Colonic mucosa (tissue), 4 donors: Measurements from ENCODE around the gene FHL1. TPM values are rescaled to one million over a fixed set of nuclear protein-coding genes. Genes with fewer than 3 reads are reported as not detected.
A peak's percentile ranks its signal among the peaks of the same experiment; 100 is the strongest.

Experiments used
- DNase-seq: peaks from one replicate; pipeline ENCODE4 v3.0.0-alpha.2; 2020
- H3K27ac ChIP-seq: fragments of 200-600 bp; one replicate; pipeline ENCODE4 v1.8.0; 2021
- H3K27me3 ChIP-seq: fragments of 200-600 bp; one replicate; pipeline ENCODE4 v1.8.0; 2021
- H3K36me3 ChIP-seq: fragments of 200-600 bp; one replicate; pipeline ENCODE4 v1.8.0; 2021
- H3K4me1 ChIP-seq: fragments of 200-600 bp; one replicate; pipeline ENCODE4 v1.8.0; 2021; ENCODE audit warnings: mild to moderate bottlenecking
- H3K4me3 ChIP-seq: fragments of 200-600 bp; one replicate; pipeline ENCODE4 v1.8.0; 2021
- H3K9ac ChIP-seq, 2 donors: one replicate each; pipeline ENCODE4 v1.7.0; 2013; ENCODE audit warnings: control low read depth in 2 of 2, low read depth in 2 of 2, low read length in 2 of 2
- H3K9me3 ChIP-seq: fragments of 200-600 bp; one replicate; pipeline ENCODE4 v1.8.0; 2021
- CTCF ChIP-seq: fragments of 200-600 bp; IDR thresholded peaks from one replicate; pipeline ENCODE4 v1.8.0; 2022; ENCODE audit warnings: antibody characterized with exemption, mild to moderate bottlenecking
- intact Hi-C: fragments of 100-400 bp; cut with DNase I; formaldehyde crosslinking; loops from one replicate; pipeline ENCODE4 v1.14.1; 2022
- total RNA-seq, 2 donors: library from RNA; stranded (reverse); fragmentation: NEBNext Ultra II Directional in 1 of 2; extraction: Animal tissue kit (Norgen Biotek cat#: 25700) in 1 of 2; gene quantifications; one replicate each; pipeline ENCODE4 v1.2.1, GENCODE V29; 2021
- donor health status: healthy.
- donor health status: DM: no; HTN: no; CAD: no.
- donor health status: DM: no; HTN: no; CAD: no.

FHL1 gene
- total RNA-seq, 2 donors from 2014 or later = 20.0 to 176 TPM

GRCh38 chrX:136146614-136147314 is 569 bp upstream of the FHL1 start:
- intact Hi-C loops = no loop called here
- H3K27me3 ChIP-seq = no peaks in the 10 kb centered on the region
- peak overlapping the region; percentile 33 for H3K4me3 ChIP-seq
- no peaks in the 10 kb centered on the region for H3K9me3 ChIP-seq
- H3K4me1 ChIP-seq = no peaks in the 10 kb centered on the region
- H3K9ac ChIP-seq = peak overlapping the region; percentile 46 to 63
- H3K27ac ChIP-seq = peak overlapping the region; percentile 12
- no peaks in the 10 kb centered on the region for H3K36me3 ChIP-seq
- no peak for DNase-seq
- no peak for TF ChIP-seq CTCF

- no peaks in the 10 kb centered on the region for H3K27me3 ChIP-seq
- H3K9ac ChIP-seq = peak overlapping the region; percentile 26 to 84
- no peaks in the 10 kb centered on the region for H3K36me3 ChIP-seq
- H3K9me3 ChIP-seq = no peaks in the 10 kb centered on the region
- H3K4me3 ChIP-seq = peak overlapping the region; percentile 38
- intact Hi-C loops = no loop called here
- H3K27ac ChIP-seq = peak overlapping the region; percentile 55
- no peak for DNase-seq
- TF ChIP-seq CTCF = no peak
- no peaks in the 10 kb centered on the region for H3K4me1 ChIP-seq
These were observed 643 bp downstream of the FHL1 start for GRCh38 chrX:136147976-136148375.

GRCh38 chrX:136148391-136148790 is 1.1 kb downstream of the FHL1 start:
- peak overlapping the region; percentile 18 to 26 for H3K9ac ChIP-seq

GRCh38 chrX:136154998-136155397 is 7.7 kb downstream of the FHL1 start:
- no peak overlapping the region for H3K4me3 ChIP-seq
- H3K27ac ChIP-seq = no peak overlapping the region
- H3K9me3 ChIP-seq = no peaks in the 10 kb centered on the region
- DNase-seq = no peak
- no peaks in the 10 kb centered on the region for H3K27me3 ChIP-seq
- intact Hi-C loops = no loop called here
- no peak overlapping the region for H3K9ac ChIP-seq
- no peaks in the 10 kb centered on the region for H3K36me3 ChIP-seq
- H3K4me1 ChIP-seq = no peaks in the 10 kb centered on the region
- TF ChIP-seq CTCF = no peak

More at GRCh38 chrX:136148391-136148790, 1.1 kb downstream of the FHL1 start:
- no peaks in the 10 kb centered on the region for H3K4me1 ChIP-seq
- DNase-seq = no peak
- peak overlapping the region; percentile 8 for H3K27ac ChIP-seq
- H3K9me3 ChIP-seq = no peaks in the 10 kb centered on the region
- H3K36me3 ChIP-seq = no peaks in the 10 kb centered on the region
- H3K4me3 ChIP-seq = no peak overlapping the region
- TF ChIP-seq CTCF = no peak
- intact Hi-C loops = no loop called here
- no peaks in the 10 kb centered on the region for H3K27me3 ChIP-seq

GRCh38 chrX:136156560-136157117 is 9.3 kb downstream of the FHL1 start:
- Histone ChIP-seq H3K4me1 (no peaks in the 10 kb centered on the region), H3K4me3 (no peak overlapping the region), H3K36me3 (no peaks in the 10 kb centered on the region), H3K9ac (no peak overlapping the region), H3K27me3 (no peaks in the 10 kb centered on the region), H3K9me3 (no peaks in the 10 kb centered on the region), H3K27ac (no peak overlapping the region)
- TF ChIP-seq CTCF = no peak
- intact Hi-C loops = no loop called here
- DNase-seq = no peak
